ENCODE results near the gene DDX1.

Gene DDX1

GRCh38 chr2:15665067-15665942 lies 73.6 kb downstream of the DDX1 start:
- no peak for FAIRE-seq

GRCh38 chr2:15665943-15666460 lies 74.3 kb downstream of the DDX1 start:
- no peak for FAIRE-seq

GRCh38 chr2:15666861-15667808 lies 75.5 kb downstream of the DDX1 start:
- FAIRE-seq = no peak

GRCh38 chr2:15667809-15668556 lies 76.3 kb downstream of the DDX1 start:
- no peak for FAIRE-seq

- FAIRE-seq = no peak
These were observed 77.1 kb downstream of the DDX1 start for GRCh38 chr2:15668611-15669305.

GRCh38 chr2:15669375-15669910 lies 77.8 kb downstream of the DDX1 start:
- FAIRE-seq = no peak

- no peak for FAIRE-seq
These were observed 78.8 kb downstream of the DDX1 start for GRCh38 chr2:15670469-15670868.

- no peak for FAIRE-seq
These were observed 79.3 kb downstream of the DDX1 start for GRCh38 chr2:15670981-15671380.

- FAIRE-seq = no peak
These were observed 79.7 kb downstream of the DDX1 start for GRCh38 chr2:15671409-15671808.

- no peak for FAIRE-seq
These were observed 80.5 kb downstream of the DDX1 start for GRCh38 chr2:15671842-15672815.

GRCh38 chr2:15672961-15673918 lies 81.6 kb downstream of the DDX1 start:
- FAIRE-seq = no peak

- no peak for FAIRE-seq
These were observed 82.4 kb downstream of the DDX1 start for GRCh38 chr2:15673919-15674636.

GRCh38 chr2:15674637-15675455 lies 83.2 kb downstream of the DDX1 start:
- FAIRE-seq = no peak

GRCh38 chr2:15675456-15676195 lies 84.0 kb downstream of the DDX1 start:
- no peak for FAIRE-seq

GRCh38 chr2:15677141-15677843 lies 85.6 kb downstream of the DDX1 start:
- no peak for FAIRE-seq

GRCh38 chr2:15678346-15678745 lies 86.7 kb downstream of the DDX1 start:
- FAIRE-seq = no peak
